Raji (cell line): ENCODE measurements around the gene SRMS.

ENCODE experiments used
- POLR2A ChIP-seq: IDR thresholded peaks from 2 replicates; pipeline ENCODE4 v1.6.1; 2011; ENCODE audit warnings: low read depth, low read length, control low read depth; ENCODE audit not compliant: insufficient read depth

SRMS gene

DNA sequence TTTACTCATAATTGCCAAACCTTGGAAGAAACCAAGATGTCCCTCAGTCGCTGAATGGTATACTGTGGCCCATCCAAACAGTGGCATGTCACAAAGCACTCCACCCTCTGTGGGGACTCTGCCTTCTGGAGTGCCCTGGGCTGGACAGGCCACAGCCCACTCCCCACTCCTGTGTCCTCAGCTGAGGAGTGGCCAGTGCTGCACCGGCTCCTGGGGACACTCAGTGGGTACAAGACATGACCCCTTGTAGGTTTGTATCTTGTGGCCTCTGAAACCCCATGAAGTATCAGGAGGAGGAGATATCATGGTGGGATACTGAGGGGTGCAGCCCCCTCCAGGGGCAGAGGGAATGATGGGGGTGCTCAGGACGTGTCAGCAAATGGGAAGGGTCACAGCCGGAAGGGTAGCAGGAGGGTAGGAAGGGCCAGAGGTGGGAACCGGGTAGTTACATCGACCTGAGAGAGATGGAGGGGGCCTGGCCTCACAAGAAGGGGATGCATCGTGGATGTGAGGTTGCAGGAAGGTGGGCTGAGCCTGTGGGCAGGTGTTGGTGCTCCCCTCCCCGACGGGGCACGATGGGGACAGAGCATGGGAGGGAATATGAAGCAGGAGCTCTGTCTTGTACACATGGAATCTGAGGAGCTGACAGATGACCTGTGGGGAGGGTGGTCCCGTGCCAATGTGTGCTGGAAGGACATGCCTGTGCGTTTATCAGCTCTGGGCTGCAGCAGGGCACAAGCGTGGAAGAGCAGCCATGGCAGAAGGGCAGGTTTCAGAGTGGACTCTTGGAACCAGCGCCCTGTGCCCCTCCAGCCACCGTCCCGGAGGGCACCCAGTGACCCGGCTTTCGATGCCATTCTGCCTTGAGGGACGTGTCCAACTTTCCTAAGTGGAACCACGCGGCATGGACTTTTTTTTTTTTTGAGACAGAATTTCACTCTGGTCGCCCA, 38.3 kb upstream of the SRMS start:
- TF ChIP-seq POLR2A: no peak

DNA sequence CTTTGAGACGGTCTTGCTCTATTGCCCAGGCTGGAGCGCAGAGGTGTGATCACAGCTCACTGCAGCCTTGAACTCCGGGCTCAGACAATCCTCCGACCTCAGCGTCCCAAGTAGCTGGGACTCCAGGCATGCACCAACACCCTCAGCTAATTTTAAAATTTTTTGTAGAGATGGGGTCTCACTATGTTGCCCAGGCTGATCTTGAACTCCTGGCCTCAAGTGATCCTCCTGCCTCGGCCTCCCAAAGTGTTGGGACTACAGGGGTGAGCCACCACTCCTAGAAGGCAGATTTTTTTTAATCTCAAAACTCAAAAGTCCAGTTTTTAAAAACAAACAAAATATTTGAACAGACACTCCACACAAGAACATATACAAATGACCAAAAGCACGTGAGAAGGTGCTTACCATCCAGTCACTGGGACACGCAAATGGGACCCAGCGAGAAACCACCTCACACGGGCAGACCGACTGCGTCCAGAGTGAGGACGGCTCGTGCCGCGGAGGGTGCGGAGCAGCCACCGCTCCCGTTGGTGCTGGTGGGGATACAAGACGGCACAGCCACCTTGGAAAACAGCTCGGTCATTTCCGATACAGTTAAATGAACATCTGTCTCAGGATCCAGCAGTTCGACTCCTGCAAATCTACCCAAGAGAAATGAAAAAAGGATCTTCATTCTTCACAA, 35.0 kb upstream of the SRMS start:
- no peak for TF ChIP-seq POLR2A

DNA sequence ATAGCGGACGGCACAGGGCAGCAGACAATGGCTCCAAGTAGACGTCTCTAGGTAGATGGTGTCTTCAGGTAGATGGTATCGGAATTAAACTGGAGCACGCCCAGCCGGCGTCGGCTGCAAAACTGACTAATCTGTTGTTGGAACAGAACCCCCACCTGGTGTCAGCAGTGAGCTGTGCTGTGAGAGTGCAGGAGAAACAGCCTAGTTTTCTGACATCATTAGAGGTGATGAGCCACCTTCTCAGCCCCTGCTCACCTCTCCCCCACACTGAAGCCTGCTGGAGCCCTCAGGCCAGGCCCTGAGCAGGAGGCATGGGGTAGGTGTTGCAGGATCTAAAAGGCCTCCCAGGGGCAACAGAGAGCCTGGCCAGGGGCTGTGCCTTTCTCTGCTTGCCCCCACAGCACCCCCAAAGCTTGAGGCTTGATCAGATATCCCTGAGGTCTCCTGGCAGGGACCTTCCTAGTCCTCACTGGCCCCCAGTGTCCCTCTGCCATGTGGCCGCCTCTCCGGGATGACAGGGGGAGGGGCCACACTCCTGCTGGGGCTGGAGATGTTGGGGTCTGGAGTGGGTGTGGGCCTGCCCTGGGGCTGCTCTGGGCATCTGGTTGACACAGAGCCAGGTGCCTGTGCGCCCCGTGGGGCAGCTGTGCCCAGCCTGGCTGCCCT, 33.4 kb upstream of the SRMS start:
- TF ChIP-seq POLR2A: no peak

DNA sequence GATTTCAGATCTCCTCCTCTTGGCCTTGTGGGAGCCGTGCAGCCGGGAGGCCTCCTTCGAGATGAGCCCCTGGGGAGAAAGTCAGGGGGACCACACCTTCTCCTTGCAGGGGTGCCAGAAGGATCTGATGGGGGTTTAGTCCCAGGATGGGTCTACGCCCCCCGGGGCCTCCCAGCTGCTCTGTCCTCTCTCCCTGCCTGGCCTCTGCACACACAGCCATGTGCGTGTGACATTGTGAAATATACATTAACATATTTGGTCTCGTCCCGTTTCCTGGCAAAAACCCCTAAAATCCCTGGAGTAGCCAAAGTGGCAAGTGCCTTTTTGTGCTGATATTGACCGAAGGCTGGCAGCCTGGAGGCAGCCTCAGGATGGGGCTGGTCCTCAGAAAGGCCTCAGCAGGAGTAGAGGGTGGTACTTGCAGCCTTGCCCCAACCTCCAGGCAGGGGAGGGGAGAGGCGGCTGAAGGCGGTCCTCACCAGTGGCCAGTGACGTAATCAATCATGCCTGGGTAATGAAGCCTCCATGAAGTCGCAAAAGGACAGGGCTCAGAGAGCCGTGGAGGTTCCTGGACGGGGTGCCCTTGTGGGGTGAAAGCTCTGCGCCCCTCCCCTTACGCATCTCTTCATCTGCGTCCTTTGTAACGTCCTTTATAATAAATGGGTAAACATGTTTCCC, 31.6 kb upstream of the SRMS start:
- TF ChIP-seq POLR2A: no peak

DNA sequence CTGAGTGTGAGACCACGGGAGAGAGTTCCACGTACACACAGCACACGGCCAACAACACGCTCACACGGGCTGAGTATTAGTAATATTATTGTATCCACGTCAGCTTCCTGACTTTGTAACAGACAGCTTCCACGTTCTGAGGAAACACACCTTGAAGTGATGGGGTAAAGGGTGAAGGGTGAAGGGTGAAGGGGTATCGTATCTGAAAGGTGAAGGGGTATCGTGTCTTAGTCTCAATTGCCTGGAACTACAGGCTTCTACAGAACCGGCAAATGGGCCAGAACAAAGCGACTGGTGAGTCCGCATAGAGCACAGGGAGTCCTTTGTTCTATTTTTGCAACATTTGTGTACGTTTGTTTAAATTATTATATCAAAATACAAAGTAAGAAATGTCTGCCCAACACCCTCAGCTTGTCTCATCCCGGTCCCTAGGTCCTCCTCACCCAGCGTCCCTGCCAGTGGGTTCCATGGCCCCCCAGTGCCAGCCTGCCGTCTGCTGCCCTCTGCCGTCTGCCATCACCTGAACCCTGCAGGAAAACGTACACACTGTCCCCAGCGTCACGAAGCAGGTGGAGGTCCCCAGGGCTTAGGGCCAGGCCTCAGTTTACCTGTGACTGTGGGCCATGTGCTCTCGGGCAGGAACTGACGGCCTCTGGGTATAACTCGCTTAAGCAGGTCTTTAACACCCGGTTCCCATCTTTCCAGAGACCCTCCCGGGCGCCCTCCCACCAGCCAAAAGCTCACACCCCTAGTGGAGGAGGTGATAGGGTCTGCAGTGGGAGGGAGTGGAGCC, 30.9 kb upstream of the SRMS start:
- no peak for TF ChIP-seq POLR2A

DNA sequence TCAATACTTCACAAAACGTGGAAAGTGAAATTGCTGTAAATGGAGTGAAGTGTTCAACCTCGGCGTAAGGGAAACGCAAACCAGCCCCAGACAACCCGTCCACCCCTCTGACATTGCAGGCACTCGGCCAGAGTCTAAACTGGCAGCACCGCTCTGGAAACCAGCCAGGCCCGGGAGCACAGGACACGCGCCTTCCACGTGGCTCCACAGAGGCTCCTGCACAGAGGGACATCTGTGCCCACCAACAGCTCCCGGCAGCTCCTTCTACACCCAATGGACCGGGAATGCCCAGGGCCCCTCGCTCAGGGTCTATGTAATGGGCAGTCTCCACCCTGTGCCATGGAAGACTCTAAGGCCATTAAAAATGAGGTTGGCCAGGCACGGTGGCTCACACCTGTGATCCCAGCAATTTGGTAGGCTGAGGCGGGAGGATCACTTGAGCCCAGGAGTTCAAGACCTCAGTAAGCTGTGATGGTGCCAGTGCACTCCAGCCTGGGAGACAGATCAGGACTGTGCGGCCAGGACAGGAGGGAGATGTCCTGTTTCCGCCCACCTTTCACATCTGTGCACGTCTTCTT, 29.9 kb upstream of the SRMS start:
- TF ChIP-seq POLR2A: no peak

DNA sequence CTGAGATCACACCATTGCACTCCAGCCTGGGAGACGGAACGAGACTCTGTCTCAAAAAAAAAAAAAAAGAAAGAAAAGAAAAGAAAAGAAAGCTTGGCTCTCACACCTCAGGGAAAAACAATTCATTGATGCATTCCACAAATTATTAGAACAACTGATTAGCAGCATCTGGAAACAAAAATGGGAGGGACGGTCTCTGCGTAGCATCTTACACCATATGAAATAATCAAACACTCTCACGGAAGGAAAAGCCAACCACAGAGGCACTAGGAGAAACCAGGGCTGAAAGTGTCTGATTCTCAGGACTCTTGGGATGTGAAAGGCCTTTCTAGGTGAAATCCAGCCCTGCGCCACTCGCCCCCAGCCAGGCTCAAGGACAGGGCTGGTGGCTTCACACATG, 28.8 kb upstream of the SRMS start:
- no peak for TF ChIP-seq POLR2A

DNA sequence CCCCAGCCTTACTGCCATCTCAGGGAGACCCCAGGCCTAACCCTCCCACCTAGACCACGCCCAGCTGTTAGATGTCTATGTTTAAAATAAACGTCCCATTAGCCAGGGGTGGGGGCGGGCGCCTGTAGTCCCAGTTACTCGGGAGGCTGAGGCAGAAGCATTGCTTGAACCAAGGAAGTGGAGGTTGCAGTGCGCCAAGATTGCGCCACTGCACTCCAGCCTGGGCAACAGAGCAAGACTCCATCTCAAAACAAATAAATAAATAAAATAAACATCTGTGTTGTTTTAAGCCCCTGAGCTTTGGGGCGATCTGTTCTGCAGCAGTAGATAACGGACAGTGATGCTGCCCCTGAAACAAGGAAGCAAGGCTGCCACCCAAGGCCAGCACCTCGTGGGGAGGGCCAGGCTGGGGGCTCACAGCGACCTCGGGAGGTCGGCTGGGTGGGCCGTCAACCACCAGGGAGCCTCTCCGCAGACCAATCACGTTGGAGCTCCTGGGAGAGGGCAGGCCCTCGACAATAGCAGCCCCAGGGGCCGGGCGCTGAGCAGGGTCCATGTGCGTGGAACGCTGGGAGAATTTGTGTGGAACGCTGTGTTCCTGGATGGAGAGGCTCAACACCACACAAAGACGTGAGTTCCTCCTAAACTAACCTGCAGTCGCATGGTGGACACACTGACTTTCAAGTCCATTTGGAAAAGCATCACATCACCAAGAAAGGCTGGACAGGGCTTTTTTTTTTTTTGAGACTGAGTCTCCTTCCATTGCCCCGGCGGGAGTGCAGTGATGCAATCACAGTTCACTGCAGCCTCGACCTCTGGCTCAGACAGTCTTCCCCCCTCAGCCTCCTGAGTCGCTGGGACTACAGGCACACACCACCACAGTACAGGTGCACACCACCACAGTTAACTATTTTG, 27.5 kb upstream of the SRMS start:
- no peak for TF ChIP-seq POLR2A

DNA sequence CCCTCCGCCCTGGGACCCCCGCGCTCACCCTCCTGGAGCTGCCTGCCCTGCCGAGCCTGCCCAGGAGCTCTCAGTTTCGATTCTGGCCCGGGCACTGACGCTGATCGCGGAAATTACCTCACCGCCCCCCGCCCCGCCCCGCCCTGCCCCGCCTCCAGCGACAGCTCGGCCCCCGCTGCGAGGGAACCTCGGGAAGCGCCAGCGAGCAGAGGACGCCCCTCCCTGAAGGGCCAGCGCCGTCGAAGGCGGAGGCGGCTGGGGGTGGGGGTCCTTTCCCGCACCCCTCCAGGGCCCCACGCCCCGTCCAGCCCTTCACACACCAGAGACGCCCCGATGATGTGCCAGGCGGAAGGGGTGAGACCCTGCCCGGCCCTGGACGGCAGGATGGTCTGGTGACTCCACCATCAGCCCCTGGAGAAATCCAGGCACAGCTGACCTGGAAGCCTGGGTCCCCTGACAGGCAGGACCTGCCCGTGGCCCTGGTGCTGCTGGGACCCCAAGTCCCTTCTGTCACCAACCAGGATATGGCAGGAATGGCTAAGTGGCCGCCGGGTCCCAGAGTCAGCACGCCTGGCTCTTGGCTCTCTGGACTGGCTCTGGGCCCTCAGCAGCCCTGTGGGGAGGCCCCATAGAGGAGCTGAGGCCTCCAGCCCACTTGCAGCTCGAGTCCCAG, 26.7 kb upstream of the SRMS start, which contains the start of gene HELZ2:
HELZ2 (minus strand) TSS at position 84 of the 673 bp plus-strand sequence. CDS start 1,854 bp downstream, outside the sequence.
- TF ChIP-seq POLR2A: 0 out of 2 replicates have a peak, but pooled peaks have one; percentile 30

DNA sequence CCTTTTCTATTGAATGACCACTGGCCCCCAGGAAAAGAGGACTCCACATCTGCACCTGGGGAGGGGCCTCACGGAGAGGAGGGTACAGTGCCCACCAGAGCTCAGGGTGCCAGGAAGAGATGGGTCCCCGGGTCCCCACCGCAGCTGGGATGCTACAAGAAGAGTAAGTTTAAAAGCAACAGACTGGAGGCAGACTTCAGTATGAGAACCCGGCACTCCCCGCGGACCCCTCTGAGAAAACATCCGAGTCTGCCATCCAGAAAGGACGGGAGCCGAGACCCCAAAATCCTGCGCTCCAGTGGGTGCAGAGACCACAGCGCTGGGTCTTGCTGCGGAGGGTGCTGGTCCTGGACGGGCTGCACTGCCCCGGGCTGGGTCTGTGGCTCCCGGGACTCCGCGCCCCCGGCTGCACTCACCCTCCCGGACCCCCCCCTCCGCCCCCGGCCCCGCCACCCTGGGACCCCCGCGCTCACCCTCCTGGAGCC, 26.1 kb upstream of the SRMS start:
- no peak for TF ChIP-seq POLR2A

DNA sequence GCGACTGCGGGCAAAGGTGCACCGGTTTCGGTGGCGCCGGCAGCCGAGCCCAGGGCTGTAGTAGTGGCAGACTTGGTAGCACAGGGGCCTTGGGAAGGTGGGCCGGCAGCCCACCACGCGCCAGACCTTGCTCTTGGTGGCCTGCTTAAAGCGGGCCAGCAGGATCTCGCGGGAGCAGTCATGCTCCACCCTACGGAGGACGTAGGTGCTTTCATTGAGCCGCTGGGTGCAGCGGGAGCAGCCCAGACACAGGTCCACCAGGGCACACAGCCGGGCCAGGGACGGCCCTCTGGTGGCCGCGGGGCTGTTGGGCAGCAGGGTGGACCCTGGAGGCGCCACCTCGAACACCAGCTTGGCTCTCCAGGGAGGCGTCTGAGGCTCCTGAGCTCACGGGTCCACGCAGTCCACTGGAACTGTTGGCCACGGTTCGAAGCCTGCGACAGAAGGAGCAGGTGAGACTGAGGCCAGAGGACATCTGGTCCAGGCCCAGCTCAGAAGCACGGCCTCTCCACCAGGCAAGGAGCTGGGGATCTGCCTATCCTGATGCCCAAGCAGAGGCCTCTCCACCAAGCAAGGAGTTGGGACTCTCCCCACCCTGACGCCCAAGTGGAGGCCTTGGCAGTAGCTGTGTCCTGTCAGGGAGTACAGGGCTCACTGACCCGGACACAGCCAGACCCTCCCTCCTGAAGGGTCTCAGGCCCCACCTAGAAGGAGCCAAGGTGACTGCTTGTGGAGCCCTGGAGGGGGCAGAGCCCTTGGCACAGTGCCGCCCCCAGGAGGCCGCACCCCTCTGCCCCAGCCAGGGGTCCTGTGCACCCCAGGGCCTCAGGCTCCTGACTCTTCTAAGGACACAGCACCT, 25.5 kb upstream of the SRMS start:
- TF ChIP-seq POLR2A: no peak
